HepG2 (cell line): Measurements from ENCODE around the gene FALEC. TPM values are rescaled to one million over a fixed set of nuclear protein-coding genes. Genes with fewer than 3 reads are reported as not detected.
A peak's percentile ranks its signal among the peaks of the same experiment; 100 is the strongest.

Source experiments
- ADNP ChIP-seq: sonication (generic); formaldehyde crosslinking; IDR thresholded peaks from 2 replicates; pipeline ENCODE4 v1.4.0; 2020; ENCODE audit warnings: missing genetic modification reagents
- ASH2L ChIP-seq: fragments of 300-600, 200-600 bp; sonication (generic); IDR thresholded peaks from 2 replicates; pipeline ENCODE4 v1.7.0; 2017; ENCODE audit warnings: low read depth, mild to moderate bottlenecking, moderate library complexity, mixed read lengths, low read length; ENCODE audit not compliant: insufficient read length
- ATF7-NPFF ChIP-seq: sonication (generic); formaldehyde crosslinking; IDR thresholded peaks from 2 replicates; pipeline ENCODE4 v1.8.1; 2023; ENCODE audit warnings: mild to moderate bottlenecking, low read depth, missing genetic modification reagents, moderate library complexity
- BCL6 ChIP-seq: IDR thresholded peaks from 2 replicates; pipeline ENCODE4 v1.6.1; 2016; ENCODE audit warnings: missing genetic modification reagents, missing compliant biosample characterization
- CEBPB ChIP-seq: IDR thresholded peaks from 2 replicates; pipeline ENCODE4 v1.6.1; 2011; ENCODE audit warnings: low read depth, low read length, improper control_type of control experiment, borderline replicate concordance
- CEBPG ChIP-seq: IDR thresholded peaks from 2 replicates; pipeline ENCODE4 v1.6.1; 2016
- FLYWCH1 ChIP-seq: sonication (generic); formaldehyde crosslinking; IDR thresholded peaks from 2 replicates; pipeline ENCODE4 v1.8.1; 2023; ENCODE audit warnings: mild to moderate bottlenecking, missing genetic modification reagents
- FOXC1 ChIP-seq: sonication (generic); formaldehyde crosslinking; IDR thresholded peaks from 2 replicates; pipeline ENCODE4 v1.8.0; 2022; ENCODE audit warnings: mild to moderate bottlenecking, missing genetic modification reagents, borderline replicate concordance
- POGK ChIP-seq: sonication (generic); formaldehyde crosslinking; conservative IDR thresholded peaks from 2 replicates; pipeline ENCODE4 v1.8.0; 2022; ENCODE audit warnings: mild to moderate bottlenecking, moderate library complexity, missing genetic modification reagents
- SIN3A ChIP-seq: IDR thresholded peaks from 2 replicates; pipeline ENCODE4 v1.6.1; 2011; ENCODE audit warnings: low read depth, mild to moderate bottlenecking, control low read depth, low read length, borderline replicate concordance
- SMARCC2 ChIP-seq: fragments of 450-650 bp; IDR thresholded peaks from 2 replicates; pipeline ENCODE4 v1.6.1; 2017; ENCODE audit warnings: antibody characterized with exemption, mild to moderate bottlenecking
- TSC22D2 ChIP-seq: sonication (generic); formaldehyde crosslinking; IDR thresholded peaks from 2 replicates; pipeline ENCODE4 v1.5.1; 2020; ENCODE audit warnings: missing genetic modification reagents, mild to moderate bottlenecking, borderline replicate concordance
- XRCC5 ChIP-seq: fragments of 200-400 bp; formaldehyde crosslinking; optimal IDR thresholded peaks from 2 replicates; pipeline ENCODE3; 2017; ENCODE audit warnings: mild to moderate bottlenecking, low read length
- ZNF607 ChIP-seq: sonication (generic); formaldehyde crosslinking; IDR thresholded peaks from 2 replicates; pipeline ENCODE4 v1.5.1; 2020; ENCODE audit warnings: missing genetic modification reagents, mild to moderate bottlenecking, borderline replicate concordance
- ZNF616 ChIP-seq: sonication (generic); formaldehyde crosslinking; IDR thresholded peaks from 2 replicates; pipeline ENCODE4 v1.5.0; 2020; ENCODE audit warnings: low read depth, mild to moderate bottlenecking, missing genetic modification reagents
- ZNF7 ChIP-seq: IDR thresholded peaks from 2 replicates; pipeline ENCODE4 v1.6.1; 2016; ENCODE audit warnings: missing biosample characterization, missing genetic modification reagents
- ZNF709 ChIP-seq: sonication (generic); formaldehyde crosslinking; IDR thresholded peaks from 2 replicates; pipeline ENCODE4 v1.5.0; 2020; ENCODE audit warnings: mild to moderate bottlenecking, missing genetic modification reagents
- ZNF891 ChIP-seq: sonication (generic); formaldehyde crosslinking; IDR thresholded peaks from 2 replicates; pipeline ENCODE4 v1.5.0; 2020; ENCODE audit warnings: mild to moderate bottlenecking, missing genetic modification reagents
- polyA plus RNA-seq, 8 experiments: library from polyadenylated mRNA; depleted of rRNA in 3 of 8; stranded (reverse) in 7 of 8; unstranded in 1 of 8; fragments of >200 nt; fragmentation: Illumina TruSeq in 4 of 8; extraction: Trizol in 4 of 8; gene quantifications; 2 replicates each; pipeline versions ENCODE4 v1.2.1 to v1.2.3, GENCODE V29; 2011 to 2016; ENCODE audit warnings: low read depth in 4 of 8, missing spikeins in 1 of 8, mixed read lengths in 1 of 8; ENCODE audit not compliant: insufficient read depth in 1 of 8
- total RNA-seq, 5 experiments: library from RNA; depleted of rRNA; stranded (reverse); fragments of >200 nt; fragmentation: Illumina TruSeq; extraction: Trizol; gene quantifications; 2 replicates each; pipeline ENCODE4 v1.2.3, GENCODE V29; 2016; ENCODE audit warnings: low read depth in 1 of 5
- TF ChIP-seq, protein P1 (sequence below): sonication (generic); formaldehyde crosslinking; IDR thresholded peaks from 2 replicates; pipeline ENCODE4 v1.8.0; 2022; ENCODE audit warnings: missing genetic modification reagents, low read depth, mild to moderate bottlenecking, borderline replicate concordance
- TF ChIP-seq, protein P2 (sequence below): IDR thresholded peaks from 2 replicates; pipeline ENCODE4 v1.6.1; 2016; ENCODE audit warnings: mild to moderate bottlenecking
- TF ChIP-seq, protein P3 (sequence below): sonication (generic); formaldehyde crosslinking; IDR thresholded peaks from 2 replicates; pipeline ENCODE4 v1.4.0; 2020; ENCODE audit warnings: missing genetic modification reagents
- TF ChIP-seq, protein P4 (sequence below): IDR thresholded peaks from 2 replicates; pipeline ENCODE4 v1.6.1; 2016; ENCODE audit warnings: low read depth, borderline replicate concordance

Gene FALEC
- total and polyA plus RNA-seq, 2 of the 13 experiments (the other 11 are each of a cell fraction or from before 2014, with no cell fraction given): 0.33 to 0.71 TPM

DNA sequence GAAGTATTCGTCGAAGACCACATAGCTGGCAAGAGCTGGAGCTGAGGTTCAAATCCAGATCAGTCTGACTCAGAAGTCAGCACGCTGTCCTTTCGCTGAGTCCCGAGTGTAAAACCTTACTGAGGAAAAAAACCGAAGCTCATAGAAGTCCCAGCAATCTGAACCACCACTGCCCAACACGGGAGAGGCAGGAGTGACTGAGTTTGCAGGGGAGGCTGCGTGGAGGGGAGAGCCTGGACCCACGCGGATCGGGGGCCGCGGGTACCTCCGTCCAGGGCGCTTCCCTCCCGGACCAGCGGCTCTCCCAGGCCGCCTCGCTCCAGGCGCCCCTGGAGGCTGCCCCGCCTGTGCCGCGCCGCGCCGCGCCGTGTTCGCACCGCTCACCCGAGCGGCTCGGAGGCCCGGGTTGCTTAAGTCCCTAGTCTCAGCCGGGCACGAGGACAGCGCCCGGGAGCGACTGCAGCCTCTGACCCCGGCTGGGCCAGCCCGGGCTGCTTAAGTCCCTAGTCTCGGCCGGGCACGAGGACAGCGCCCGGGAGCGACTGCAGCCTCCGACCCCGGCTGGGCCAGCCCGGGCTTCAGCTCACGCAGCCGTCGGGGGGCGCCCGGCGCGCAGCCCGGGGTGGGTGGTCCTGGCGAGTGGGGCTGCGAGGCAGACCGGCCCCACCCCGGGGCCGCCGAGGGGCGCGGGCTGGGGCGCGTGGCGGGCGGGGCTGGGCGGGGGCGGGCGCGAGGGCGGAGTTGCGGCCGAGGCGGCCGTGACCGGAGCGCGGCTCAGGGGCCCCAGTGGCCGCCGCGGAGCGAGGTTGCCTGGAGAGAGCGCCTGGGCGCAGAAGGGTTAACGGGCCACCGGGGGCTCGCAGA, 33.3 kb downstream of the FALEC start, which contains the start of gene ADAMTSL4 (continued):
- TF ChIP-seq ZNF709: peak; percentile 40; the same call in 1 of the 2 replicates
- TF ChIP-seq, protein P1, sequence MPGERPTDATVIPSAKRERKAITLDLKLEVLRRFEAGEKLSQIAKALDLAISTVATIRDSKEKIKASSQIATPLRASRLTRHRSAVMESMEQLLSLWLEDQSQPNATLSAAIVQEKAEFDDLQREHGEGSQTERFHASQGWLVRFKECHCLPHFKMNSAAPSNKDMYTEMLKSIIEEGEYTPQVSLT: no peak
- peak; percentile 31 for TF ChIP-seq XRCC5
- TF ChIP-seq, protein P2, sequence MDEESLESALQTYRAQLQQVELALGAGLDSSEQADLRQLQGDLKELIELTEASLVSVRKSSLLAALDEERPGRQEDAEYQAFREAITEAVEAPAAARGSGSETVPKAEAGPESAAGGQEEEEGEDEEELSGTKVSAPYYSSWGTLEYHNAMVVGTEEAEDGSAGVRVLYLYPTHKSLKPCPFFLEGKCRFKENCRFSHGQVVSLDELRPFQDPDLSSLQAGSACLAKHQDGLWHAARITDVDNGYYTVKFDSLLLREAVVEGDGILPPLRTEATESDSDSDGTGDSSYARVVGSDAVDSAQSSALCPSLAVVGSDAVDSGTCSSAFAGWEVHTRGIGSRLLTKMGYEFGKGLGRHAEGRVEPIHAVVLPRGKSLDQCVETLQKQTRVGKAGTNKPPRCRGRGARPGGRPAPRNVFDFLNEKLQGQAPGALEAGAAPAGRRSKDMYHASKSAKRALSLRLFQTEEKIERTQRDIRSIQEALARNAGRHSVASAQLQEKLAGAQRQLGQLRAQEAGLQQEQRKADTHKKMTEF (CRISPR knock-in tag): peak; percentile 77; the same call in 1 of the 2 replicates
- TF ChIP-seq BCL6 (CRISPR knock-in tag): peak; percentile 29; the same call in 1 of the 2 replicates
- TF ChIP-seq ADNP: peak; percentile 50; the same call in 1 of the 2 replicates
- no peak for TF ChIP-seq ZNF7 (CRISPR knock-in tag)
- peak; percentile 69; the same call in 1 of the 2 replicates for TF ChIP-seq ZNF607 (CRISPR knock-in tag)
- no peak for TF ChIP-seq FOXC1 (CRISPR knock-in tag)
- no peak for TF ChIP-seq SMARCC2
- TF ChIP-seq ASH2L: peak; percentile 37
- TF ChIP-seq ATF7-NPFF (CRISPR knock-in tag): 0 out of 2 replicates have a peak, but pooled peaks have one; percentile 54
- TF ChIP-seq SIN3A: 0 out of 2 replicates have a peak, but pooled peaks have one; percentile 7
- no peak for TF ChIP-seq FLYWCH1 (CRISPR knock-in tag)
- TF ChIP-seq ZNF891 (CRISPR knock-in tag): peak; percentile 62
- TF ChIP-seq CEBPG (CRISPR knock-in tag): 0 out of 2 replicates have a peak, but pooled peaks have one; percentile 12
- TF ChIP-seq CEBPB: peak; percentile 47; the same call in 1 of the 2 replicates
- TF ChIP-seq, protein P3, sequence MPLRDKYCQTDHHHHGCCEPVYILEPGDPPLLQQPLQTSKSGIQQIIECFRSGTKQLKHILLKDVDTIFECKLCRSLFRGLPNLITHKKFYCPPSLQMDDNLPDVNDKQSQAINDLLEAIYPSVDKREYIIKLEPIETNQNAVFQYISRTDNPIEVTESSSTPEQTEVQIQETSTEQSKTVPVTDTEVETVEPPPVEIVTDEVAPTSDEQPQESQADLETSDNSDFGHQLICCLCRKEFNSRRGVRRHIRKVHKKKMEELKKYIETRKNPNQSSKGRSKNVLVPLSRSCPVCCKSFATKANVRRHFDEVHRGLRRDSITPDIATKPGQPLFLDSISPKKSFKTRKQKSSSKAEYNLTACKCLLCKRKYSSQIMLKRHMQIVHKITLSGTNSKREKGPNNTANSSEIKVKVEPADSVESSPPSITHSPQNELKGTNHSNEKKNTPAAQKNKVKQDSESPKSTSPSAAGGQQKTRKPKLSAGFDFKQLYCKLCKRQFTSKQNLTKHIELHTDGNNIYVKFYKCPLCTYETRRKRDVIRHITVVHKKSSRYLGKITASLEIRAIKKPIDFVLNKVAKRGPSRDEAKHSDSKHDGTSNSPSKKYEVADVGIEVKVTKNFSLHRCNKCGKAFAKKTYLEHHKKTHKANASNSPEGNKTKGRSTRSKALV (CRISPR knock-in tag): peak; percentile 81
- peak; percentile 70; the same call in 1 of the 2 replicates for TF ChIP-seq ZNF616 (CRISPR knock-in tag)
- 0 out of 2 replicates have a peak, but pooled peaks have one; percentile 45 for TF ChIP-seq TSC22D2 (CRISPR knock-in tag)
- TF ChIP-seq POGK (CRISPR knock-in tag): peak; percentile 55; the same call in 1 of the 2 replicates
- TF ChIP-seq, protein P4, sequence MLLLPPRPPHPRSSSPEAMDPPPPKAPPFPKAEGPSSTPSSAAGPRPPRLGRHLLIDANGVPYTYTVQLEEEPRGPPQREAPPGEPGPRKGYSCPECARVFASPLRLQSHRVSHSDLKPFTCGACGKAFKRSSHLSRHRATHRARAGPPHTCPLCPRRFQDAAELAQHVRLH: peak; percentile 58; the same call in 1 of the 2 replicates
